NCI-H774 (cell line): ENCODE results near the gene TRPM6.
"Not testable (repeated sequence)": the region's sequence is repeated elsewhere in the genome, so short reads cannot be mapped to it uniquely, and the experiment has no call there.

Experiments used
- DNase-seq: peaks from one replicate; lab custom pipeline; 2025; lab: John Stamatoyannopoulos, UW

The TRPM6 gene

DNA sequence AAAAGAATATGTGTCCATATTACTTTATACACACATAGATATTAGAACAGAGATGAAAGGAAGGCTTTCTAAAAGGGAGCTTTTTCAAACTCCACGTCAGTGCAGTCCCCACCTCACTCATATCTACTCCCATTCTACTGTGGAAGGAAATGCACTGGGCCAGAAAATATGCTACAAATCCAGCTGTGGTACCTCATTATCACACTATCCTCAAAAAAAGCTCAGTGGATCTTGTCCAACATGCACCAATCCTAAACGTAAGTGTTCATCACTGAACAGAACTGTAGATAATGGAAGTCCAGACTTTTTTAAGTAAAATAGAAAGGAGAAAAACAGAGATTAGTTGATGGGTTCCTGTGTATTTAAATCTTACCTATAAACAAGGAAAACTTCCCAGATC, 27.9 kb downstream of the TRPM6 start:
- DNase-seq, result no peak

- no peak for DNase-seq
Observed at GRCh38 chr9:74858751-74859414, 28.8 kb downstream of the TRPM6 start.

DNA sequence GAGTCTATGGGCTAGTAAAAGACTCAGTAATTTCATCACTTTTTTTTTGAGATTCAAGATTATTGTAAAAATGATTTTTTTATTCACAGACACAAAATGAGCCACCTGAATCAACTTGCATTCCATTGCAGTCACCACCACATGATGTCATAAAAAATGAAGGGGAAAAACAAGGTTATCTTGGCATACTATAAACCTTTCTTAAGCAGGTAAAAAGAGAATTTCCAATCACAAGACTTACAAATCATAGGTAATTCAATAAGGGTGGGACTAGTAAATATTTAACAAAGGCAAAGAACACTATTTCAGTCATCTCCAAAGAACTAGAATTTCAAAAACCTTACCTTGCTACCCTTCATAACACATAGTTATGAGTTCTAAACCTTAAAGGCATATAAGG, 30.7 kb downstream of the TRPM6 start:
- DNase-seq, result no peak

DNA sequence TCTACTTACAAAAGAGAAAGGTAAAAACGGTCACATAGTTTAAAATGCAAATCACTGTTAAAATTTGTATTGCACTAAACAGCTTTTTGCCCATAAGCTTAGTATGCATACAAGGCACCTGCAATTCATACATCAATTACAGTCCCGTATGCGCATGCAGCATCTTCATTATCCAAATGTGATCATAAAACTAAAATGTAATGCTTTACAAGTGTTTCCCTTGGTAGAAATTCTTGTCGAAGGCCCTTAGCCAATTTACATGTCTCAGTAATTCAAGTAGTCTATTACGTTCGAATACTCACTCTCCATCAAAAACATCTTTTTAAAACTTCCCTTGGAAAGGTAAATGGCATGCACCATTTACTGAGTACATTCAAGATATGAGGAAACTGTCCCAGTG, 32.6 kb downstream of the TRPM6 start:
- DNase-seq, result no peak

DNA sequence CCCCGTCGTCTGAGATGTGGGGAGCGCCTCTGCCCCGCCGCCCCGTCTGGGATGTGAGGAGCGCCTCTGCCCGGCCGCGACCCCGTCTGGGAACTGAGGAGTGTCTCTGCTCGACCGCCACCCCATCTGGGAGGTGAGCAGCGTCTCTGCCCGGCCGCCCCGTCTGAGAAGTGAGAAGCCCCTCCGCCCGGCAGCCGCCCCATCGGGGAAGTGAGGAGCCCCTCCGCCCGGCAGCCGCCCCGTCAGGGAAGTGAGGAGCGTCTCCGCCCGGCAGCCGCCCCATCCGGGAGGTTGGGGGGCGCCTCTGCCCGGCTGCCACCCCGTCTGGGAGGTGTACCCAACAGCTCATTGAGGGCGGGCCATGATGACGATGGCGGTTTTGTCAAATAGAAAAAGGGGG, 34.7 kb downstream of the TRPM6 start:
- DNase-seq, result not testable (repeated sequence)

- no peak for DNase-seq
Observed at GRCh38 chr9:74848153-74848525, 39.6 kb downstream of the TRPM6 start.

GRCh38 chr9:74847478-74848152, 40.1 kb downstream of the TRPM6 start:
- no peak for DNase-seq

- DNase-seq, result no peak
Observed at GRCh38 chr9:74846766-74847165, 41.0 kb downstream of the TRPM6 start.

DNA sequence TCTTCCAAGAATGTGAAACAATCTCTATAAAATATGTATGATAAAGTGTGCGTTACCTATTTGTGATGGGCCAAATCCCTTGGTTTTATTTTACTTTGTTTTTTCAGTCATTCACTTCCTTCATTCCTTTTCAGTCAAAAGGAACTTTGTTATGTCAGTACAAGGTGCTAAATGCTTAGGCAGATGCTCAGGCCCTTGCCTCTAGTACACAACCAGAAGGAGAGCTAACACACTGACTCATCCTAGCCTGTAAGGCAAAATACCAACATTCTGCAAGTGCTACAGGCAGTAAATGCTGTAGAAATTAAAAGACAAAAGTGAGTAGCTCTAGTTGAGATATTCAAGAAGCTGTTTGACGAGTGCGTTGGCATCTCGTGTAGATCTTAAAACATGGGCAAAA, 49.4 kb downstream of the TRPM6 start:
- no peak for DNase-seq

DNA sequence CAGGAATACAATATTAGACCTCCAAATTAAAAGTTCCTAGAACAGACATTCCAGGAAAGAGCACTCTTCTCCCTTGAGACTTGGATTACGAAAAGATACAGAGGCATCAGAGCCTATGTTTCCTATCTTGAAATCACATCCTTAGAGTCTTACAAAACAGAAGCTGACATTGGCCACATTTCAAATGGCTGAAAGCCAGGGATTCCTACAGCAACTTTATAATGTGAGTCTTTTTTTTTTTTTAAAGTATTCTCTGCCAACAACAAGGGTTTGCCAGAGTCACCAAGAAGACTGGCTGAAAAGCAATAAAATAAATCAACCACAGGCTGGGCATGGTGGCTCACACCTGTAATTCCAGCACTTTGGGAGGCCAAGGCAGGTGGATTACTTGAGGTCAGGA, 63.1 kb downstream of the TRPM6 start:
- DNase-seq, result no peak

- DNase-seq, result no peak
Observed at GRCh38 chr9:74821636-74822035, 66.1 kb downstream of the TRPM6 start.

DNA sequence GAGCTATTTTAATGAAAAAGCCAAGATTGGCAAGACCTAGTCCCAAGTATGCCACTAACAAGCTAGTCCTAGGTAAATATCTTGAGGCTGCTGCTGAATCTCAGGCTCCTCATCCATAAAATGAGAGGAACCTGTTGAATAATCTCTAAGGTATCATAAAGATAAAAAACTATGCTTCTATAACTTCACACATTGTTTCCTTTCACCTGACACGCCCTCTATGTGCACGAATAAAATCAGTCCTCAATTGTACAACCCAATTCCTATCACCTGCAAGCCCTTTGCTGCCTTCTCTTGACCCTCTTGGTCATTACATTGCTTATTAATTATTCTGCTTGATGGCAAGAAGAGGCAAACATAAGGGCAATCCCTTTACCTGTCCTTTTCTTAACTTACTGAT, 69.9 kb downstream of the TRPM6 start:
- no peak for DNase-seq

- DNase-seq, result no peak
Observed at GRCh38 chr9:74817281-74817810, 70.4 kb downstream of the TRPM6 start.

DNA sequence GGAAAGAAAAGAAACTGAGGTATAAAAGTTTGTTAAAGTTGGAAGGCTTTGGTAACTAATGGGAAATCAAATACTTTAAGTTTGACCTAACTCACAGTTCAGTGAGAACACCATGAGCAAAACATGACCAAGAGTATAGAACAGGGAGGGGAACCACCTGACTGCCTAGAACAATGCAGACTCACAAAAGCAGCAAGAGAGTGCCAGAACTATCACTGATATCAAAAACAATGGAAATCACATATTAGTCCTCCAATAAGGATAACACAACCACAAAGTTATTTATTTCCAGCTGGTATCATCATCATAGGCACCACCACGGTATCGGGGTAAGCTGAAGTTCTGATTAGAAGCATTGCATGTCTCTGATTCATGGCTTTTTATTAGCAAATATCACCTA, 77.5 kb downstream of the TRPM6 start:
- no peak for DNase-seq

DNA sequence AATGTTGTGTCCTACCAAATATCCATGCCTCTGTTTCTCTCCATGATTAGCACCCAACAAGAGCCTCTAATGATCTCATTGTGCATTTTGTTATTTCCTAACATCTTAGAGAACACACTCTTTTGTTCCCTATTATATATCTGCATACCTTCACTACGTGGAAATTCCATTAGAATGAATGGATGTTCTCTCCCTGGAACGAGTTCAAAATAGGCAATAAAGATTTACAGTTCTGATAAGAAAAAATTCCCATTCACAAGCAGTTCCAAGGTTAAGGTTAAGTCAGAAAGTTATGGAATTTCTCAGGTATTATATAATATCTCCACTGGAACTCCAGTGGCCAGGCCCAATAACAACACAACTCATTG, 83.7 kb downstream of the TRPM6 start:
- no peak for DNase-seq

GRCh38 chr9:74803376-74804017, 84.2 kb downstream of the TRPM6 start:
- DNase-seq, result no peak

DNA sequence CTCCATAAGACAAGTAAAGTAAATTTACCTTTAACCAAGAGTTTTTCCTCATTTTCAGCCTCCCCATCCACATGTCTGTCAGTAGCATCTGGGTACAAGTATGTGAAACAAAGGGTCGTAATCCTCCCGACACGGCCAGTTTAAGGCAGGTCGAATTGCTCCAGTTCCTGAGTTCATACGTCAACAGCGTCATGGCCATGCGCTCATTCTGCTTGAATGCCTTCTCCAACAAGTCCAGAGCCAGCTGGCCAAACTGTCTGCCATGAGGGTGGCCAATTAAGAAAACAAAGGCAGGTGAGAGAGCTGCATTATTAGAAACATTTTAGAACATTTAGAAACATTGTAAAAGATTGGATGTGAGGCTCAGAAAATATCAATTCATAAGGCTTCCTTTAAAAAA, 87.5 kb downstream of the TRPM6 start:
- DNase-seq, result peak; percentile 82

DNA sequence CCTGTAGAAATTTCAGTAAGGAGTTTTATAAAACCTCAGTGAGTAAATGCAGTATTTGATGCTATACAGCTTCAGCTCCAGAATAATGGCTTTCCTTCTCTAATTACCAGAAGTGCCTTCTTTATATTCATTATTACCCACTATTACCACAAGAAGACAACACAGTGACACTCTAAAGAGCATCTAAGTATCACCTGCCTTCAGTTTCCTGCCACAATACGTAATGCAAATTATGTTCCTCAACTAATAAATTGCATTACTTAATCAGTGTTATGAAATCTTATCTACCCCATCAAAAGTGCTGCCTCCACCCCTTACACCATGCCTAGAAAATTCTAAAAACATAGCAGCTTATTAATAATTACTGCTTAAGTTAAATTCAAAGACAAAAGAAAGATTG, 91.9 kb downstream of the TRPM6 start:
- DNase-seq, result no peak

DNA sequence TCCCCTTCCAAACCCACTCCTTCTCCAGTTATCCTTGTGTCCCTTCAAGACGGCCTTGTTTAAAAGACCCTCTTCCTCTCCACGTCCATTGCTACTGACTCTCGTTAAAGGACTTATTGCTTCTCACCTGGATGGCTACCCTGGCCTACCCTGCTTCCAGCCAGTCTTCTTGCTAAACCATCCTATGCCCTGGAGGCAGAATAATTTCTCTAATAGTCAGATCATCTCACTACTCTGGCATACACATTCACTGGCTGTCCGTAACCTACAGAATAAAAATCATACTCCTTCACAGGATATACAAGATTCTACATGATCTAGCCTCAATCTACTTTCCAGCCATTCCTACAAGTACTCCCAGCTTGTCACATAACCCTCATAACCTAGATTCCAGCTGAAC, 92.6 kb downstream of the TRPM6 start:
- no peak for DNase-seq

- DNase-seq, result no peak
Observed at GRCh38 chr9:74784506-74784905, 103.2 kb downstream of the TRPM6 start.

DNA sequence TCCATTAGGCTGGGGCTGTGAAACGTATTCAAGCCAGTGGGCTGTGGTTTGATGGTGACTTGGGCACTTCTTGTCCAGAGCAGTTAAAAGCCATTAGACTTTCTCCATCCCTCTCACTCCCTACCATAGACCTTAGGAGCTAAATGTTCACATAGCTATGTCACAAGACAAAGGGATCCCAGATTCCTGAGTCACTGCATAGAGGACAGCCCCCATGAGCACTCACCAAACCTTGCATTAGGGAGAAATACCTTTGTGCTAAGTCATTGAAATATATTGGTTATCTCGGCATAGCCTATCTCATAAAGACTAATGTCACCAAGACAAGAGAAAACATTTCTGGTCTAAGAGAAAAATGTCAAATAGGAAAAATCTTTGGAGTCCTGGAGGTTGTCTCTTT, 104.3 kb downstream of the TRPM6 start:
- no peak for DNase-seq

DNA sequence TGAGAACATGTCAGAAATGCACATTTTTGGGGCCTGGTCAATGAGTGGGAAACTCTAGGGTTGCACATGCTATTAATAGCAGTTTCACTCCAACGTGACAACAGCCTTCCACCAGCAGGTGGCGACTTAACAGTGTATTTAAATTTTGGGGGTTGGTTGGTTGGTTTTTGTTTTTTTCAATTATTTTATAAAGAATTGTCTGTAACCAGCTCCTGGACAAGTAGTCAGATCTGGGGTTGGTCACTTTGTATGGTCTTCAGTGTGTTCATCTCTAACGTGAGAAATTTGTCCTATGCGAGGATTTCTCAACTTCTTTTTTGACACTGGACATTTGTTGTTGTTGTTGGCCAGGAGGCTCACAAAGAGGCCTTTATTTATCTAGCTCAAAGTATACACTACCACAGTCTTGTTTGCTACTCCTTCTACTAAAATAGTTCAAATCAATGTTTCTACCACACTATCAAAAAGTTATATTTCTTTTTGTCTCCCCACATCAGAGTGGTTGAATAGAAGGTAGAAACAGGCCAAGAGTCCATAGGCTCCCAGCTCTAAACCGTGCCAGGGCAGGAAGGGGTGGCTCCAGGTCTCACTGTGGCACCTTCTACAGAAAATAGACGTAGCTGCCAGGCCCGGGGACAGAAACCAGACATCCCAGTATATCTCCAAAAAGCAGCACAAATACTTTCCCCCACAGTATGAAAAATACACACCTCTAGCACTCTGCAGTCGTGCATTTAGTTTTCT, 110.4 kb downstream of the TRPM6 start:
- peak; percentile 33 for DNase-seq

- no peak for DNase-seq
Observed at GRCh38 chr9:74775396-74775795, 112.3 kb downstream of the TRPM6 start.
